KMS-11 (cell line): Measurements from ENCODE around the gene HRH3.

Experiments
- H2AFZ ChIP-seq: fragments of 200-600 bp; sonication (generic); 2 replicates; pipeline ENCODE4 v1.6.1; 2016; ENCODE audit warnings: antibody characterized with exemption, mixed run types, low read depth
- H3K27ac ChIP-seq: fragments of 200-600 bp; sonication (generic); 2 replicates; pipeline ENCODE4 v1.6.1; 2016; ENCODE audit warnings: mild to moderate bottlenecking, mixed run types
- H3K27me3 ChIP-seq: fragments of 200-600 bp; sonication (generic); 2 replicates; pipeline ENCODE4 v1.6.1; 2017; ENCODE audit warnings: mild to moderate bottlenecking, low read depth, mixed run types, moderate library complexity; ENCODE audit not compliant: insufficient read depth
- H3K36me3 ChIP-seq: fragments of 200-600 bp; sonication (generic); 2 replicates; pipeline ENCODE4 v1.6.1; 2017; ENCODE audit warnings: mild to moderate bottlenecking, mixed run types; ENCODE audit not compliant: insufficient read depth
- H3K4me1 ChIP-seq: fragments of 200-600 bp; sonication (generic); 2 replicates; pipeline ENCODE4 v1.6.1; 2016; ENCODE audit warnings: mild to moderate bottlenecking, low read depth, mixed run types; ENCODE audit not compliant: poor library complexity, severe bottlenecking
- H3K4me2 ChIP-seq: fragments of 200-600 bp; sonication (generic); 2 replicates; pipeline ENCODE4 v1.7.0; 2016; ENCODE audit warnings: mild to moderate bottlenecking, mixed run types
- H3K4me3 ChIP-seq: fragments of 200-600 bp; sonication (generic); IDR thresholded peaks from 2 replicates; pipeline ENCODE4 v1.6.1; 2017; ENCODE audit warnings: low read depth, low read length, mixed read lengths; ENCODE audit not compliant: insufficient read depth
- H3K79me2 ChIP-seq: fragments of 200-600 bp; sonication (generic); 2 replicates; pipeline ENCODE4 v1.6.1; 2016; ENCODE audit warnings: low read depth, mixed run types; ENCODE audit not compliant: insufficient read depth
- H3K9ac ChIP-seq: fragments of 200-600 bp; sonication (generic); 2 replicates; pipeline ENCODE4 v1.6.1; 2016; ENCODE audit warnings: mild to moderate bottlenecking, mixed run types
- H4K20me1 ChIP-seq: fragments of 200-600 bp; sonication (generic); 2 replicates; pipeline ENCODE4 v1.6.1; 2016; ENCODE audit warnings: mild to moderate bottlenecking, mixed run types; ENCODE audit not compliant: insufficient read depth
- TF ChIP-seq, protein P1 (sequence below): fragments of 200-600 bp; sonication (generic); conservative IDR thresholded peaks from 2 replicates; pipeline ENCODE4 v1.6.1; 2017; ENCODE audit warnings: low read depth, mild to moderate bottlenecking, antibody characterized with exemption, low read length, moderate library complexity, mixed read lengths

The HRH3 gene

DNA sequence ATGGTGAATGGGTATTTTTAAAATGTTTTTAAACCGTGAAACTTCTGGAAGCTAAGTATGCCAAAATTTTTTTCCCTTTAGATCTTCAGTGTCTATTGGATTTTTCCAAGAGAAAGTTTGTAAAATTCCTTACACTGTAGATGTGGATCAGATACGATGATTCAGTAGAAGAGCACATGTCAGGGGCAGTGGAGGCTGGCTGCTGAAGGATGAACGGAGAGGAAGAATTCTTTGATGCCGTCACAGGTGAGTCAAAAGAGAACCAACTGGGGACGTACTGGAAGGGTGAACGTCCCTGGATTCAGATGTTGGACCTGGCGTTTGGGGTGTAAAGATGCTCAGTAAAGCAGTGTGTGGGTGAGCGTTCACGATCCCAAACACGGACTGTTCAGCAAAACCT is 35.9 kb upstream of the HRH3 start:
- Histone ChIP-seq H3K36me3 (no peaks in the 10 kb centered on the region), H3K4me3 (no peak overlapping the region), H3K27me3 (no peaks in the 10 kb centered on the region), H3K4me2 (no peak overlapping the region), H3K9ac (no peak overlapping the region), H3K79me2 (no peaks in the 10 kb centered on the region; the same call in 1 of the 2 replicates), H4K20me1 (no peaks in the 10 kb centered on the region), H3K4me1 (no peaks in the 10 kb centered on the region), H3K27ac (no peak overlapping the region), H2AFZ (no peak overlapping the region)
- TF ChIP-seq, protein P1, sequence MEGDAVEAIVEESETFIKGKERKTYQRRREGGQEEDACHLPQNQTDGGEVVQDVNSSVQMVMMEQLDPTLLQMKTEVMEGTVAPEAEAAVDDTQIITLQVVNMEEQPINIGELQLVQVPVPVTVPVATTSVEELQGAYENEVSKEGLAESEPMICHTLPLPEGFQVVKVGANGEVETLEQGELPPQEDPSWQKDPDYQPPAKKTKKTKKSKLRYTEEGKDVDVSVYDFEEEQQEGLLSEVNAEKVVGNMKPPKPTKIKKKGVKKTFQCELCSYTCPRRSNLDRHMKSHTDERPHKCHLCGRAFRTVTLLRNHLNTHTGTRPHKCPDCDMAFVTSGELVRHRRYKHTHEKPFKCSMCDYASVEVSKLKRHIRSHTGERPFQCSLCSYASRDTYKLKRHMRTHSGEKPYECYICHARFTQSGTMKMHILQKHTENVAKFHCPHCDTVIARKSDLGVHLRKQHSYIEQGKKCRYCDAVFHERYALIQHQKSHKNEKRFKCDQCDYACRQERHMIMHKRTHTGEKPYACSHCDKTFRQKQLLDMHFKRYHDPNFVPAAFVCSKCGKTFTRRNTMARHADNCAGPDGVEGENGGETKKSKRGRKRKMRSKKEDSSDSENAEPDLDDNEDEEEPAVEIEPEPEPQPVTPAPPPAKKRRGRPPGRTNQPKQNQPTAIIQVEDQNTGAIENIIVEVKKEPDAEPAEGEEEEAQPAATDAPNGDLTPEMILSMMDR: no peak

DNA sequence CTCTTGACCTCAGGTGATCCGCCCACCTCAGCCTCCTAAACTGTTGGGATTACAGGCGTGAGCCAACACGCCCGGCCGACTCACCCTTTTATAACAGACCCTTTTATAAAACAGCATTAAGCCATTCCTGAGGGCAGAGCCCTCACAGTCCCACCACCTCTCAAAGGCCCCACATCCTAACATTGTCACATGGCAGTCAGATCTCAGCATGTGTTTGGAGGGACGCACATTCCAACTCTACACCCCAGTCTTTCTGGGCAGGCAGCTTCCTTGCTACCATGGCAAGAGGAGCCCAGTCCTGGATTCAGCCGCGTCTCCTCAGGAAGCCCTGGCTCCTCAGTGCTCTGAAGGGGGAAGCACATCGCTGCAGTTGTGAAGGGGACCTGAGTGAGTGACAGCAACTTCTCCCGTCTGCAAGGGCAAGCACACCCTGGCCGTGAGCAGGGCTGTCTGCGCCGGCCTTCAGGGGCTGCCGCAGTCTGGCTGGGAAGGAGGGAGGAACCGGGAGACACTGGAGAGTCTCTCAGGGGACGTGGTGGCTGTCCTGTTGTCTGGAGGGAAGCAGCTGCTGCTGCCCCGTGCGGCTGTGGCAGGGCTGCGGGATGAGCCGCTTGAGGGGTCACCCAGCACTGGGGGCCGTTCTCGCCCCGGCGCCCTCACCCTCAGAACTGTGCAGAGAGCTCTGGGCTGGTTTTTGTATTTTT is 34.1 kb upstream of the HRH3 start:
- H3K9ac ChIP-seq: no peak overlapping the region
- H3K36me3 ChIP-seq: no peaks in the 10 kb centered on the region
- TF ChIP-seq, protein P1: no peak
- H3K27ac ChIP-seq: no peak overlapping the region
- H3K27me3 ChIP-seq: no peaks in the 10 kb centered on the region
- no peaks in the 10 kb centered on the region for H4K20me1 ChIP-seq
- no peak overlapping the region for H3K4me2 ChIP-seq
- no peaks in the 10 kb centered on the region; the same call in 1 of the 2 replicates for H3K79me2 ChIP-seq
- H2AFZ ChIP-seq: no peak overlapping the region
- H3K4me1 ChIP-seq: no peaks in the 10 kb centered on the region
- no peak overlapping the region for H3K4me3 ChIP-seq

DNA sequence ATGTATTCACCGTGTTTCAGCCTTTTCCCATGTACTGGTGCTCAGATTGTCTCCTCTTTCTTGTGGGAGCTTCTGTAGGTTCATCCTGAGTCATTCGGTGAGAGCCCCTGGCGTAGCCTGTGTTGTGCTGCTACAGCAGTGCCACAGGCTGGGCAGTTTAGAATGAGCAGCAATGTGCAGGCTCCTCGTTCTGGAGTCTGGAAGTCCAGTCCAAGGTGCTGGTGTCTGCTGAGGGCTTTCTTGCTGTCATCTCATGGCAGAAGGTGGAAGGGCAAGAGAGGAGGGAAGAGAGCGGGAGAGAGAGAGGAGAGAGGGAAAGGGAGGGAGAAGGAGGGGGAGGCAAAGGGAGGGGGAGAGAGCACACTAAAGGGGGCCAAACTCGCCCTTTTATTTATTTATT is 33.3 kb upstream of the HRH3 start:
- no peak overlapping the region for H3K27ac ChIP-seq
- no peaks in the 10 kb centered on the region for H3K4me1 ChIP-seq
- H3K4me3 ChIP-seq: no peak overlapping the region
- H3K4me2 ChIP-seq: no peak overlapping the region
- TF ChIP-seq, protein P1: no peak
- no peak overlapping the region for H3K9ac ChIP-seq
- H3K27me3 ChIP-seq: no peaks in the 10 kb centered on the region
- H4K20me1 ChIP-seq: no peaks in the 10 kb centered on the region
- H2AFZ ChIP-seq: no peak overlapping the region
- H3K79me2 ChIP-seq: peaks cover 3% of the 10 kb centered on the region; the same call in 1 of the 2 replicates
- H3K36me3 ChIP-seq: no peaks in the 10 kb centered on the region

DNA sequence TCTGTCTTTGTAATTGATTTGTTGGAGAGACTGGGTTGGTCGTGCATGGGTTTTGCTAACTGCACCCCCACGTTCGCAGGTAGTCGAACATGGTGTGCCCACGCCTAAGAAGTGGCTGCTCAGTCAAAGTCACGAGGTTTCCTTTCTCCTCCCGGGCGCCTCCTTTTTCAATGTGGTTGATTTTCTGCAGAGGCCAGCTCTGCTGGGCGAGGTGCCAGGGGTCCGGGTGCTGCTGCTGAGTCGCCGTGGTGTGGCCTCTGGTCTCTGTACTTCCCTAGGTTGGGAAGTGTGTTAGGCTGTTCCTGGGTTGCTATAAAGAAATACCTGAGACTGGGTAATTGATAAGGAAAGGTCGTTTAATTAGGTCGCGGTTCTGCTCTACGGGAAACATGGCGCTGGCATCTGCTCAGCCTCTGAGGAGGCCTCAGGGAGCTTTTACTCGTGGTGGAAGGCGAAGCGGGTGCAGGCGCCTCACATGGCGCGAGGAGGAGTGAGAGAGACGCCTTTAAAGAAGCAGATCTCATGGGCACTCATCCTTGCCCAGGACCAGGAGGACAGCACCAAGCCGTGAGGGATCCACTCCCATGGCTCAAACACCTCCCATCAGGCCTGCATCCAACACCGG is 32.4 kb upstream of the HRH3 start:
- Histone ChIP-seq H3K36me3 (no peaks in the 10 kb centered on the region), H3K4me3 (no peak overlapping the region), H3K27me3 (no peaks in the 10 kb centered on the region), H3K27ac (no peak overlapping the region), H3K9ac (no peak overlapping the region), H4K20me1 (no peaks in the 10 kb centered on the region), H3K79me2 (peaks cover 3% of the 10 kb centered on the region; the same call in 1 of the 2 replicates), H3K4me2 (no peak overlapping the region), H3K4me1 (no peaks in the 10 kb centered on the region), H2AFZ (no peak overlapping the region)
- TF ChIP-seq, protein P1: no peak
